ENCODE results near the gene SMOC1.

SMOC1 gene

DNA sequence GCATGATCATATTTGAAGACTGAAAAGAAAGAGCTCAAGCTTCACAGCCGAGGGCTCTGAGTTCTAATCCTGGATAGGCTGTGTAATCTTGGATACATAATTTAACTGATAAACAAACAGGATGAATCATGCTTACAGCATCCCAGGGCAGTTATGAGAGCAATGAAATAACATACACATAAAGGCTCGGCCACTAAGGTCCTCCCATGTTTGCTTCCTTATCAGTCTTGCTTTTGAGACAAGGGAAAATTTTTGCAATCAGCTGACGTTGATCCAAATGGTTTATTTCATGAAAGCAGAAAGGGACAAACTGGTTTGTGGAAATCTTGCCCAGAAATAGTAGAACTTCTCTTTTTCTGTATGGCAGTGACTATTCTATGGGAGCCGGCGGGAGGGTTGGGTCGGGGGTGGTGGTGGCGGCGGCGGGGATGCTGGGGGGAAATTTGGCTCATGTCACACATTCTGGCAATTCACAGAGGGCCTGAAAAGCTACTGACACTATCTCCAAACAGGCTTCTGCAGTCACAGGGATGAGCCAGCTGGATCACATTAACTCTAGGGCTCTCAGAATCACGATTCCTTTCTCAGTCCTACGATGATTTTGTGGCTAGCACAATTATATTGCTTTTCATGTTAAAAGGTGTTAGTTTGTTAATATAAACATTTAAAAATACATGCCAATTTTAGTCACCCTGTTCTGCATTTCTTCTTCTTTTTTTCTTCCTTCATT is 185.1 kb downstream of the SMOC1 start:
- Histone ChIP-seq H3K4me1 (ENCODE audit: control insufficient read depth in 1 of 2, insufficient read depth in 1 of 2, low read depth in 1 of 2, low read length in 1 of 2) (no peaks in the 10 kb centered on the region), H3K9me3 (no peaks in the 10 kb centered on the region), H3K27ac (no peak overlapping the region), H3K27me3 (peaks cover 3% of the 10 kb centered on the region), H3K4me3 (ENCODE audit: low read depth in 1 of 2, low read length in 1 of 2) (no peak overlapping the region), H3K36me3 (no peaks in the 10 kb centered on the region)
- TF ChIP-seq, protein P1, sequence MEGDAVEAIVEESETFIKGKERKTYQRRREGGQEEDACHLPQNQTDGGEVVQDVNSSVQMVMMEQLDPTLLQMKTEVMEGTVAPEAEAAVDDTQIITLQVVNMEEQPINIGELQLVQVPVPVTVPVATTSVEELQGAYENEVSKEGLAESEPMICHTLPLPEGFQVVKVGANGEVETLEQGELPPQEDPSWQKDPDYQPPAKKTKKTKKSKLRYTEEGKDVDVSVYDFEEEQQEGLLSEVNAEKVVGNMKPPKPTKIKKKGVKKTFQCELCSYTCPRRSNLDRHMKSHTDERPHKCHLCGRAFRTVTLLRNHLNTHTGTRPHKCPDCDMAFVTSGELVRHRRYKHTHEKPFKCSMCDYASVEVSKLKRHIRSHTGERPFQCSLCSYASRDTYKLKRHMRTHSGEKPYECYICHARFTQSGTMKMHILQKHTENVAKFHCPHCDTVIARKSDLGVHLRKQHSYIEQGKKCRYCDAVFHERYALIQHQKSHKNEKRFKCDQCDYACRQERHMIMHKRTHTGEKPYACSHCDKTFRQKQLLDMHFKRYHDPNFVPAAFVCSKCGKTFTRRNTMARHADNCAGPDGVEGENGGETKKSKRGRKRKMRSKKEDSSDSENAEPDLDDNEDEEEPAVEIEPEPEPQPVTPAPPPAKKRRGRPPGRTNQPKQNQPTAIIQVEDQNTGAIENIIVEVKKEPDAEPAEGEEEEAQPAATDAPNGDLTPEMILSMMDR (IDR thresholded peaks at IDR 0.05), result no peak

- Histone ChIP-seq H3K27ac (no peak overlapping the region), H3K4me3 (ENCODE audit: low read depth in 1 of 2, low read length in 1 of 2) (no peak overlapping the region), H3K4me1 (ENCODE audit: control insufficient read depth in 1 of 2, insufficient read depth in 1 of 2, low read depth in 1 of 2, low read length in 1 of 2) (no peaks in the 10 kb centered on the region), H3K9me3 (no peaks in the 10 kb centered on the region), H3K27me3 (peaks cover 3% of the 10 kb centered on the region), H3K36me3 (no peaks in the 10 kb centered on the region)
- TF ChIP-seq, protein P1 (IDR thresholded peaks at IDR 0.05), result no peak
Observed at GRCh38 chr14:70067810-70068209, 188.6 kb downstream of the SMOC1 start.

DNA sequence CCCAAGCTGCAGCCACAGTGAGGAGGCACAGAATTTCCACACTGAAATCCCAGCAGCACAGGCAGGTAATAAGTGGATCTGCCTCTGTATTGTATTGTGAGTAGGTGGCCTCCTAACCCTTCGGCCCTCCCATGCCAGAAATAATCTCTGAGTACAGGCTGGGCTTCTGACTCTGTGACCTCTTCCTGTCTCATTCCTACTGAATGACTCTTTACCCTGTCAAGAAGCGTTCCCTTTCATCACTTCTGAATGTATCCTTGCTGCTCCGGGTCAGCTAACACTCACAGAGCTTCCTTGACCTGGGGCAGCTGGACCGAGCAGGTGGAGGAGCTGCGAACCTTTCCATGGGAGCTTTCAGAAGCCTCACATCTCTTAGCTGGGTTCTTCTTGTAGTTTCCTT is 190.0 kb downstream of the SMOC1 start:
- Histone ChIP-seq H3K4me1 (ENCODE audit: control insufficient read depth in 1 of 2, insufficient read depth in 1 of 2, low read depth in 1 of 2, low read length in 1 of 2) (no peaks in the 10 kb centered on the region), H3K27me3 (no peaks in the 10 kb centered on the region)
- TF ChIP-seq, protein P1 (IDR thresholded peaks at IDR 0.05), result no peak

DNA sequence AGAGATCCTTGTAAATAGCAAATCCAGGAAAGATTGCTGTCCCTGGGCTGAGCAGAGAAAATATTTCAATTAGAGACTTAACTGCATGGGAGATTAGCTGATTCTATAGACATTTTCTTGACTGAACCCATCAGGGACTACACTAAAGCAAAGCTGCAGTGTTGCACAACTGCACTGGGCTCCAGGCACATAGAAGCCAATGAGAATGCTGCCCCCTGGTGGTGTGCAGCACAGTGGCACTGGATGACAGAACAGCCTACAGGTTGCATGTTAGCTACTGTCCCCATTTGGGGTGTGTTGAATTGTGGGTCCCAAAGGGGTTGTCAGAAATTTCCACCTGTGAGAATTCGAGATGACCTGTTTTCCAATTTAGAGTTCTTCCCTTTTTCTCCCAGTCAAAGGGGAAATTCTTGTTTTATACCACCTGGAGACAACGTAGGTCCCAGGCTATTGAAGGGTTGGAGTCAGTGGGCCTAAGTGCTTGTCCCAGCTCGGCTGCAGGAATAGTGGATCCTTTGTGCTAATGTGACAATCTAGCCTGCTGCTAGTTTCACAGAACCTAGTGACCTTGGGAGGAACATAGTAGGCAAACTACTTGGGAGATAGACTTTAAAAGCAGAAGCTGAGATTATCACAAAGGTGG is 194.8 kb downstream of the SMOC1 start:
- Histone ChIP-seq H3K4me1 (ENCODE audit: control insufficient read depth in 1 of 2, insufficient read depth in 1 of 2, low read depth in 1 of 2, low read length in 1 of 2) (no peaks in the 10 kb centered on the region), H3K4me3 (ENCODE audit: low read depth in 1 of 2, low read length in 1 of 2) (no peak overlapping the region), H3K27me3 (no peaks in the 10 kb centered on the region), H3K9me3 (no peaks in the 10 kb centered on the region), H3K27ac (no peak overlapping the region), H3K36me3 (no peaks in the 10 kb centered on the region)
- TF ChIP-seq, protein P1 (IDR thresholded peaks at IDR 0.05), result no peak

More for the DNA sequence above, 190.0 kb downstream of the SMOC1 start:
- Histone ChIP-seq H3K4me3 (ENCODE audit: low read depth in 1 of 2, low read length in 1 of 2) (no peak overlapping the region), H3K27ac (no peak overlapping the region), H3K36me3 (no peaks in the 10 kb centered on the region), H3K9me3 (no peaks in the 10 kb centered on the region)

- Histone ChIP-seq H3K36me3 (no peaks in the 10 kb centered on the region), H3K27ac (no peak overlapping the region), H3K4me3 (ENCODE audit: low read depth in 1 of 2, low read length in 1 of 2) (no peak overlapping the region), H3K4me1 (ENCODE audit: control insufficient read depth in 1 of 2, insufficient read depth in 1 of 2, low read depth in 1 of 2, low read length in 1 of 2) (no peaks in the 10 kb centered on the region), H3K27me3 (no peaks in the 10 kb centered on the region), H3K9me3 (no peaks in the 10 kb centered on the region)
- TF ChIP-seq, protein P1 (IDR thresholded peaks at IDR 0.05), result no peak
Observed at GRCh38 chr14:70077005-70077404, 197.8 kb downstream of the SMOC1 start.

Data from neutrophil (primary cell).